Activated T-helper 9 cell treated with anti-CD3 and anti-CD28 coated beads, Interleukin-2, amount 50 U/mL, for 16 hours (primary cell): ENCODE measurements around the gene ZKSCAN8.

ENCODE experiments used
- DNase-seq: peaks from one replicate; pipeline ENCODE4 v3.0.0-alpha.2; 2020; ENCODE audit warnings: low read depth

Gene ZKSCAN8

DNA sequence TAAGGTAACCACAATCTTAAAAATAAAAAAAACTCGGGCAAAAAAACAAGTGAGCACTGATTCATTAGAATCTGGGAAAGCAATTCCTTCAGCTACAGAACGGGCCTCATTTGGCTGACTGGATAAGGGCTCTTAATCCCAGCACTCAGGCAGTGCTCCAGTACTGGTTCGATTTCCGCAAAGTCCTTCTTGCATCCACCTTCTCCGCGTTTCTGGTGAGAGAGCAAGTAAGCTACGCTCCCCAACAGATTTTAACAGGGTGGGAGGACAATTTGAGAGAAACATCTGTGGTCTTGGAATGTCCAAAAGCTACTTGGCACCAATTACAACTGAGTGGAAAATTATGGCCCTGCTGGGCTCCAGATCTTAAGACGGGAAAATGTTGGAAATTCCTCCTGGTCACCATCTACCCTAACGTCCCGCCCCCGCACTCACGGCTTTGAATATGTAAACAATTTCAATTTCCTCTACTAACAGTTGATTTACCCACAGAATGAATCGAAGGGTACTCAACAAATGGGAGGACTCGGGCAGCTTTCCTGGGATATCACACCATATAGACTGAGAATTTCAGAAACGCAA is 65.3 kb downstream of the ZKSCAN8 start:
- DNase-seq = no peak

DNA sequence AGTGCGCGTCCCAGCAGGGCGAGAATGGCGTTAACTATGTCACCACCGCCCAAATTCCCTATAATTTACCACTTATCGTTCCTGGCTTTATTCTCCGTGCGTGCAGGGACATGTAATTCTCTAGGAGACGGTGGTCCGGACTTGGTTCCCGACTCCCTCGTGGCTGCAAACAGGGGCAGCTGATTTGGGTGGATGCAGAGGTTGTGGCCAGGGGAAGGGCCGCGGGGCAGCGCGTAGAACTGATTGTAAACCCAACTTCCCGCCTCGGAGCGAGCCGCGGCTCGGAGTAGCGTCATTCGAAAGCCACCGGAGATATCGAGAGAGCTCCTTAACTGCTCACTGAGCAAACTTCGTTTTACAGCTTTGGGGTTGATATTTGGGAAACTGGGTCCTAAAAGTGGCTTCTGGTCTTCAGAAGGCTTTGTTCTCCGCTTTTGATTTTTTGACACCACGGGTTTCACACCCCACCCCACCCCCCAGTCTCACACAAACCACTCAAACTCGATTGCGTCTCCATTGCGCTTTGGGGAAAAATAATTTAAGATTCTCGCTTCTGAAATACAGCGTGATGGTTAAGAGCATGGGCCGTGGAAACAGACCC is 65.9 kb downstream of the ZKSCAN8 start:
- DNase-seq = no peak

DNA sequence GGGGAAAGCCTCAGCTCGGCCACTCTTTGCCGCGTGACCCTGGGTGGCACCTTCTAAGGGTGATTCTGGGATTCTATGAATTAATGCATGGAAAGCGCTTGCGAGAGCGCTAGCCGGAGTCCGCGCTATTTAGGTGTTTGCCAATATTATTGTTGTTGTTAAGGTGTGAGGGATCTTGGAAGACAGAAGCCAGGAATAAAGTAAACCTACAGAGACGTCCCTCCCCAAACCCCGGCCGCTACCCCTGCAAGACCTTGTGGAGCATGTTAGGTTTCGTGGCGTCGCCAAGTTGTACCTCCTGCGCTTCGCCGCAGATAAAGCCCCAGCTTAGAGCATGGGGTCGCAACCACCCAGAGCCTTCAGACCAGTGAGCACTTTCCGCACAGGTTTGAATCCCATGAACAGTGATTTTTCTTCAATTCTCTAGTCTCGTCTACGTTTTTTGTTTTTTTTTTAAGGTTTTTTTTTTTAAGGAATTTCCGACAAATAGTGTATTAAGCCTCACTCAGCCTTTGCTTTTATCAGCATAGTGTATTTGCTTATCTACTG is 66.5 kb downstream of the ZKSCAN8 start:
- DNase-seq = no peak
